Keratinocyte (primary cell): ENCODE results near the gene GOLGB1.

Experiments
- EZH2 ChIP-seq: IDR thresholded peaks from one replicate; pipeline ENCODE4 v1.6.1; 2012; ENCODE audit warnings: inconsistent platforms, mild to moderate bottlenecking, low read length, moderate library complexity
- TF ChIP-seq, protein P1 (sequence below), 3 experiments: IDR thresholded peaks in 1 of 3; conservative IDR thresholded peaks in 1 of 3; optimal IDR thresholded peaks in 1 of 3; 2 replicates in 2 of 3; 3 replicates in 1 of 3; pipeline versions ENCODE3 to v1.5.1; 2011; ENCODE audit warnings: low read length in 3 of 3, mild to moderate bottlenecking in 3 of 3, moderate library complexity in 2 of 3, control low read depth in 1 of 3, inconsistent platforms in 1 of 3; ENCODE audit not compliant: insufficient read depth in 2 of 3; ENCODE audit errors: extremely low read depth in 1 of 3

- TF ChIP-seq, protein P1, sequence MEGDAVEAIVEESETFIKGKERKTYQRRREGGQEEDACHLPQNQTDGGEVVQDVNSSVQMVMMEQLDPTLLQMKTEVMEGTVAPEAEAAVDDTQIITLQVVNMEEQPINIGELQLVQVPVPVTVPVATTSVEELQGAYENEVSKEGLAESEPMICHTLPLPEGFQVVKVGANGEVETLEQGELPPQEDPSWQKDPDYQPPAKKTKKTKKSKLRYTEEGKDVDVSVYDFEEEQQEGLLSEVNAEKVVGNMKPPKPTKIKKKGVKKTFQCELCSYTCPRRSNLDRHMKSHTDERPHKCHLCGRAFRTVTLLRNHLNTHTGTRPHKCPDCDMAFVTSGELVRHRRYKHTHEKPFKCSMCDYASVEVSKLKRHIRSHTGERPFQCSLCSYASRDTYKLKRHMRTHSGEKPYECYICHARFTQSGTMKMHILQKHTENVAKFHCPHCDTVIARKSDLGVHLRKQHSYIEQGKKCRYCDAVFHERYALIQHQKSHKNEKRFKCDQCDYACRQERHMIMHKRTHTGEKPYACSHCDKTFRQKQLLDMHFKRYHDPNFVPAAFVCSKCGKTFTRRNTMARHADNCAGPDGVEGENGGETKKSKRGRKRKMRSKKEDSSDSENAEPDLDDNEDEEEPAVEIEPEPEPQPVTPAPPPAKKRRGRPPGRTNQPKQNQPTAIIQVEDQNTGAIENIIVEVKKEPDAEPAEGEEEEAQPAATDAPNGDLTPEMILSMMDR (optimal IDR thresholded peaks at IDR 0.05 in 1 of 3, IDR thresholded peaks at IDR 0.05 in 1 of 3, conservative IDR thresholded peaks at IDR 0.05 in 1 of 3; ENCODE audit: extremely low read depth in 1 of 3, insufficient read depth in 2 of 3, low read length in 3 of 3), result no peak
- no peak for TF ChIP-seq EZH2
Measured at GRCh38 chr3:121698476-121698875, 51.1 kb downstream of the GOLGB1 start.
